Activated CD8-positive, alpha-beta memory T cell treated with anti-CD3 and anti-CD28 coated beads, Interleukin-2, amount 50 U/mL, for 4 hours (primary cell): Measurements from ENCODE around the gene SMAD4.
A peak's percentile ranks its signal among the peaks of the same experiment; 100 is the strongest.
"Not testable (repeated sequence)": the region's sequence is repeated elsewhere in the genome, so short reads cannot be mapped to it uniquely, and the experiment has no call there.

Experiments used
- DNase-seq: peaks from one replicate; pipeline ENCODE4 v3.0.0-alpha.2; 2020

Gene SMAD4

DNA sequence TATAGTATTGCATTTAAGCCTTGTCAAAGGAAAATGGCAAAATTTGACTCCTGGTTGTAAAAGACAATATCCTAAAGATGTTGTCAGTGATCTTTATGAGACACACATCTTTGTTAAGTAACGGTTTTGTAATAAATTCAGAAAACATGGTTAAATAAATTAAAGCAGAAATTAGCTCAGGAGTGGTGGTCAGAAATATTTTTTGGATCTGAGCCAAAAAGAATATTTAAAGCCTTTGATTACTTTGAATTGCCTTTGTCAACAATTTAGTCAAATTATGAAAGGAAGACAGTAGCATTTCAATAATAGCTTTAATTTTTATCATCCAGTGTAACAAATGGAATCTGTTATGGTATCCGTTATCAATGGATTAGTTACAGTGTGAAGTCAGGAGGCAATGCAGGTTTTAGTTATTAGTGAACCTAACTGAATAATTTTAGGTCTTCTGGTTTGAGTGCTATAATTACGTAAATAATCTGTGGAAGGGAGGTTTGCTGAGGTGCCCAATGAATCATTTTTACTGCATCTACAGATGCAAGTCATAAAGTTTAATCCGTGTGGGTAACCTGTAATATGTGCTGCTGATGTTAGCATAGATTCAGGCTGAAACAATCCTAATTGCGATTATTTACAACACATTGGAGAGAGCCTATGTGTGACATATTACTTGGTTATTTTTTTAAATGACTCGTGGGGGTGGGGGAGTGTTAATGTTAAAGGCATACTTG, 42.7 kb downstream of the SMAD4 start:
- DNase-seq, result no peak

DNA sequence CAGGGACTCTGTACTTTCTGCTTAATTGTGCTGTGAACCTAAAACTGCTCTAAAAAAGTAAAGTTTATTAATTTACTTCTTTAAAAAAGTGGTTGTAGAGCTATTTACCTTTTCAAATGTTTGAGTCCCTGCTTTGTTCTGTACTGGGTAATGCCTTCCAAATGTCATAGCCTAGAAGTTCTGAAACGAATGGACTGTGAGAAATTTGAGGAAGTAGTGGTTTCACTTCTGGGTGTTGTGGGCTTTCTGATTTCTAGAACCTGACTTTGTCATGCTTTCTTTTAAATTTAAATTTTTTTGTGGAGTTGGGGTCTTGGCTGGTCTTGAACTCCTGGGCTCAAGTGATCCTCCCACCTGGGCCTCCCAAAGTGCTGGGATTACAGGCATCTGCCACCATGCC, 44.6 kb downstream of the SMAD4 start:
- DNase-seq, result no peak

DNA sequence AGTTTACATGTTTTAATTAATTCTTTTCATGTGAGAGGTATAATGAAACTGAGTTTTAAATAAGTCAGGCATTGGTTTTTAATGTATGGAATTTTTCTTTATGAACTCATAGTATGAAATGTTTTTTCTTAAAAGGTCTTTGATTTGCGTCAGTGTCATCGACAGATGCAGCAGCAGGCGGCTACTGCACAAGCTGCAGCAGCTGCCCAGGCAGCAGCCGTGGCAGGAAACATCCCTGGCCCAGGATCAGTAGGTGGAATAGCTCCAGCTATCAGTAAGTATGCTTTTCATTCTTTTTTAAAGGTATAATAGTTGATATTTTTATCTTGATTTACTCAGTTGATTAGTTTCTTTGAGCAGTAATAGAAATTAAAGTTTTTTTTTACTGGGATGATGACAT, 46.5 kb downstream of the SMAD4 start:
- DNase-seq, result no peak

DNA sequence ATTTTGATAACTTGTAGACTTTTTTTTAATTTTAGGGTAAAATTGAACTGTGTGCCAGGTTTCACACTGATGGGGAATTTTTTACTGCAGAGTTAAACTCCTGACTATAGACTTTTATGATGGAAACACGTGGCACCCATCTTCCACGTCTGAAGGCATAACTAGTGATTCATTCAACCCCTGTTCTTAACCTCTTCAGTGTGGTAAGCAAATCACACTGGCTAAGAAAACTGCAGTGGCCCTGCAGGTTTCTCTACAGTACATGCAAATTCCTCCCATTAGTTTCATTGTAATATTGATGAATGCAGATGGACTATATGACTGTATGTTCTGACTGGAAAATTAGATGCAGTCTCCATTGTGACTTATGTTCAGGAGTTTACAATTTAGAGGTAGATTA, 47.2 kb downstream of the SMAD4 start:
- DNase-seq, result no peak

DNA sequence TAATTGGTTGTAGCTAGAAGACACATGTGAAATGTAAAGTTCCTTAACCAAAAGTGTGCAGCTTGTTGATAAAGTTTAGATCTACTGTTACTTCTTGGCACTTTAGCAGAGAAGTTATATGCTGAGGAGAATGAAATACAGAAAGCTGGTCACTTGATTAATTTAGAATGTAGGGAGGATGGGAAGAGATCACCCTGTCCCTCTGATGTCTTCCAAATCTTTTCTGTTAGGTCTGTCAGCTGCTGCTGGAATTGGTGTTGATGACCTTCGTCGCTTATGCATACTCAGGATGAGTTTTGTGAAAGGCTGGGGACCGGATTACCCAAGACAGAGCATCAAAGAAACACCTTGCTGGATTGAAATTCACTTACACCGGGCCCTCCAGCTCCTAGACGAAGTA, 48.0 kb downstream of the SMAD4 start:
- no peak for DNase-seq

DNA sequence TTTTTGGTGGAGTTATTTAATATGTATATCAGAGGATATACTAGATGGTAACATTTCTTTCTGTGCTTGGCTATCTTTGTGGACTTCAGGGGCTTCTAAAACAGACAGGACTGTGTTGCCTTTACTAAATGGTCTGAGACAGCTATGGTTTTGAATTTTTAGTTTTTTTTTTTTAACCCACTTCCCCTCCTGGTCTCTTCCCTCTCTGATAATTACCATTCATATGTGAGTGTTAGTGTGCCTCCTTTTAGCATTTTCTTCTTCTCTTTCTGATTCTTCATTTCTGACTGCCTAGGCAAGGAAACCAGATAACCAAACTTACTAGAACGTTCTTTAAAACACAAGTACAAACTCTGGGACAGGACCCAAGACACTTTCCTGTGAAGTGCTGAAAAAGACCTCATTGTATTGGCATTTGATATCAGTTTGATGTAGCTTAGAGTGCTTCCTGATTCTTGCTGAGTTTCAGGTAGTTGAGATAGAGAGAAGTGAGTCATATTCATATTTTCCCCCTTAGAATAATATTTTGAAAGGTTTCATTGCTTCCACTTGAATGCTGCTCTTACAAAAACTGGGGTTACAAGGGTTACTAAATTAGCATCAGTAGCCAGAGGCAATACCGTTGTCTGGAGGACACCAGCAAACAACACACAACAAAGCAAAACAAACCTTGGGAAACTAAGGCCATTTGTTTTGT, 52.7 kb downstream of the SMAD4 start:
- DNase-seq, result no peak

DNA sequence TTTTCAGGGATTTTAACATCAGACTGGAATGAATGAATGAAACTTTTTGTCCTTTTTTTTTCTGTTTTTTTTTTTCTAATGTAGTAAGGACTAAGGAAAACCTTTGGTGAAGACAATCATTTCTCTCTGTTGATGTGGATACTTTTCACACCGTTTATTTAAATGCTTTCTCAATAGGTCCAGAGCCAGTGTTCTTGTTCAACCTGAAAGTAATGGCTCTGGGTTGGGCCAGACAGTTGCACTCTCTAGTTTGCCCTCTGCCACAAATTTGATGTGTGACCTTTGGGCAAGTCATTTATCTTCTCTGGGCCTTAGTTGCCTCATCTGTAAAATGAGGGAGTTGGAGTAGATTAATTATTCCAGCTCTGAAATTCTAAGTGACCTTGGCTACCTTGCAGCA, 53.4 kb downstream of the SMAD4 start:
- no peak for DNase-seq

DNA sequence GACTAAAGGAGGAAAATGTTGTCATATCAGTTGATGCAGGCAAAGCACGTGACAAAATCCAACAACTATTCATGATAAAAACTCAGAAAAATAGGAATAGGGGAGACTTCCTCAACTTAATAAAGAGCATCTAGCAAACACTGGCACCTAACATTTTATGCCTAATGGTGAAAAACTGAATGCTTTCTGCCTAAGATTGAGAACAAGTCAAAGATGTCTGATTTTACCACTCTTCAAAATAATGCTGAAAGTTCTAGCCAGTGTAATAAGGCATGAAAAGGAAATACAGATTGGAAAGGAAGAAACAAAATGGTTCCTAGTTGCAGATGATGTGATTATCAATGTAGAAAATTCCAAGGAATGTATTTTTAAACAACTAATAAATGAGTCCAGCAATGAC, 58.4 kb downstream of the SMAD4 start:
- no peak for DNase-seq

DNA sequence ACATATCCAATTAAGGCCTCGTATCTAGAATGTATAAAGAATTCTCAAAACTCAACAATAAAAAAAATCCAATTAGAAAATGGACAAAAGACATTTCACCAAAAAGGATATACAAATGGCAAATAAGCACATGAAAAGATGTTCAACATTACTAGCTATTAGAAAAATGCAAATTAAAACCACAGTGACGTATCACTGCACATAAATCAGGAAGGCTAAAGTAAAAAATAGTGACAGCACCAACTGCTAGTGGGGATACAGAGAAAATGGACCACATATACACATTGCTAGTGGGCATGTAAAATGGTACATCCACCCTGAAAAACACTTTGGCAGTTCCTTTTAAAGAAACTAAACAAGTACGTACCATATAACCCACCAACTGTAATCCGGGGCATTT, 59.7 kb downstream of the SMAD4 start:
- DNase-seq, result no peak

DNA sequence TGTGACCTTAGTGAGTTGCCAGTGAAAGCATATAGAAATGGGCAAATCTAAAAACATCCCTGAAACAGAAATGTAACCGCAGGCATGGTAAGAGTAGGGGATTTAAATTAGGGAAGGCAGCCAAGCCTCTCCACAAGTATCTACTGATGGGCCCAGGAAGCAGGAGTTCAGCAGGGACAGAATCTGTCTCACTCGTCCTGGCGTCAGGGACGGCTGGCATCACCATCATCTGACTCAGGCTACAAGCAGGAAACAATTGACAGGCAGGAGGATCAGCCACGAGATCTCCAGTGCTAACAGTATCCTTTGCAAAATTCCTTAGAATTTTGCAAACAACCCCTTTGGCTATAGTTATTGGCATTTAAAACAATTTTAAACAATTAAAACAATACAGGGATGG, 61.3 kb downstream of the SMAD4 start:
- no peak for DNase-seq

DNA sequence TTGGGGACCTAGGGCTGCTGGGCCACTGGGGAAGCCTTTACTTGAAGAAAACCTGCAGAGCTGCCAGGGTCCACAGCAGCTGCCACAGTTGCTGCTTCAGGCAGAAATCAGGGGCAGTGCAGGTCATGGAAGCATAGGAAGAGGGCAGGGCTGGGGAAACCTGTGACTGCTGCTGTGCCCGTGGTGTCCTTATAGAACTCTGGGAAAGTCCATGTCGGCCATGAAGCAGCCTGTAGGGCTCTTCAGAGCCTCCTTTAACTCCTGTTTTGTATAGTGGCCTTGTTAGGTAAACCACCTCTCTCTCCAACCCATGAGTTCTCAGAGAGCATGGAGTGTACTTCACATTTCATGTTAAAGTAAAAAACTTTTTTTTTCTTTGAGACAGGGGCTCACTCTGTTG, 62.1 kb downstream of the SMAD4 start:
- no peak for DNase-seq

DNA sequence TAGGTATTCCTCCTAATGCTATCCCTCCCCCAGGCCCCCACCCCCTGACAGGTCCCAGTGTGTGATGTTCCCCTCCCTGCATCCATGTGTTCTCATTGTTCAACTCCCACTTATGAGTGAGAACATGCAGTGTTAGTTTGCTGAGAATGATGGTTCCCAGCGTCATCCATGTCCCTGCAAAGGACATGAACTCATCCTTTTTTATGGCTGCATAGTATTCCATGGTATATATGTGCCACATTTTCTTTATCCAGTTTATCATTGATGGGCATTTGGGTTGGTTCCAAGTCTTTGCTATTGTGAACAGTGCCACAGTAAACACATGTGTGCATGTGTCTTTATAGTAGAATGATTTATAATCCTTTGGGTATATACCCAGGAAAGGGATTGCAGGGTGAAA, 63.0 kb downstream of the SMAD4 start:
- DNase-seq, result not testable (repeated sequence)

DNA sequence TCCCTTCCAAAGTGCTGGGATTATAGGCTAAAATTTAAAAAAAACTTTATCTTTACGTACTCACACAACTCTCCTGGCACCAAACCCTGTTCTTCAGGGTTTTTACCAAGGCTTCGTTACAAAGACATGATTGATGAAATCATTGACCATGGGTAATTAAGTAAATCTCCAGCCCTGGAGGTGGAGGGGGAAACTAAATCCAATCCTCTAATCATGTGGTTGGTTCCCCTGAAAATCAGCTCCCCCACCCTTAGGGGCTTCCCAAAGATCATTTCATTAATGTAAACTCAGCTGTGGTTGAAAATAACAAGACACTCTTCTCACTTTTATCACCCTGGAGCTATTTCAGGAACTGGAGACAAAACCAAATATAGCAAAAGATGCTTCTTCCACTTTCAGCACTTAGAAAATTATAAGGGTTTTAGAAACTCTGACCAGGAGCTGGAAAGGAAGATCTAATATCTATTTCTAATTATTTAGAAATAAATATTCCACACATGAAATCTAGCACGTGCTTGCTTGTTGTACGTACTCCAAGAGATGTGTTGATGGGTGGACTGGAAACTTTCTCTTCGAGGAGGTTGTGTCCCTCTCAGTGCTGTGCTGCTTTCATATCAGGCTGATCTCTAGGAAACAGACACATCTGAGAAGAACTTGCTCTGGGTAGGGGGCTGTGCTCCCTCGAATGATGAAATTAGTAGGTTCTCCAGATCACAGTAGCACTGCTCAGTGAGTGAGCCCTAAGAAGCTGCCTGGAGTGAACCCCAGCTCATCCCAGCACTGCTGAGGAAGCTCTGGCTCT, 67.2 kb downstream of the SMAD4 start:
- DNase-seq, result no peak

DNA sequence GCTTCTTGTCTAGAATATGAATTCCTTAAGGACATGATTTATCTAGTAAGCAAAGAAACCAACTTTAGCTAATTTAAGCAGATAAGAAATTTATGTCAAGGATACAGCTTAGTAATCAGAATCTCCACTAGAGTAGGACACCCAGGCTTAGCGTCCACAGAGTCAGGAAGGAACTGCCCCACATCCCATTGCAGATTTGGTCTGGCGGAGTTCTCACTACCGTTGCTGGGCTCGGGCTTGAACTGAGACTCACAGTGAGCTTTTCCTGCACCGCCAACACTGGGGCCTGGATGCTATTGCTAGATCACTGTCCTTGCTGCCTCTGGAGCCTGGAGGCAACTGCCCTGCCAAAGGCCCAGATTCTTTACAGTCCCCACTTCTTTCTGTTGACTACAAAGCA, 68.1 kb downstream of the SMAD4 start:
- no peak for DNase-seq

DNA sequence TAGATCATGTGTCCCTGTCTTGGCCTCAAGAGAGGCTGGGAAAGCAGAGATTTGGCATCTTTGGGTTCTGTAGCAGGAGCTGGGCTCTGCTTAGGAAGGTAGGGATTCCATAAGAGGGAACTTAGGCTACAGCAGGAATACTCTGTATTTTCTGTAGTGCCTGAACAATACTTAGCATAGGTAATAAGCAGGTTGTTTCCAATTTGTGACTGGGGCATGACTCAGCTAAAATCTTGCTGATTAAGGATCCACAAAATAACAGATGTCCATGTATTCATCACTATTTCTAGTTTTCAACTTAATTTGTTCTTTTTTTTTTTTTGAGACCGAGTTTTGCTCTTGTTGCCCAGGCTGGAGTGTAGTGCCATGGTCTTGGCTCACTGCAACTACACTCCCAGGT, 68.5 kb downstream of the SMAD4 start:
- no peak for DNase-seq

DNA sequence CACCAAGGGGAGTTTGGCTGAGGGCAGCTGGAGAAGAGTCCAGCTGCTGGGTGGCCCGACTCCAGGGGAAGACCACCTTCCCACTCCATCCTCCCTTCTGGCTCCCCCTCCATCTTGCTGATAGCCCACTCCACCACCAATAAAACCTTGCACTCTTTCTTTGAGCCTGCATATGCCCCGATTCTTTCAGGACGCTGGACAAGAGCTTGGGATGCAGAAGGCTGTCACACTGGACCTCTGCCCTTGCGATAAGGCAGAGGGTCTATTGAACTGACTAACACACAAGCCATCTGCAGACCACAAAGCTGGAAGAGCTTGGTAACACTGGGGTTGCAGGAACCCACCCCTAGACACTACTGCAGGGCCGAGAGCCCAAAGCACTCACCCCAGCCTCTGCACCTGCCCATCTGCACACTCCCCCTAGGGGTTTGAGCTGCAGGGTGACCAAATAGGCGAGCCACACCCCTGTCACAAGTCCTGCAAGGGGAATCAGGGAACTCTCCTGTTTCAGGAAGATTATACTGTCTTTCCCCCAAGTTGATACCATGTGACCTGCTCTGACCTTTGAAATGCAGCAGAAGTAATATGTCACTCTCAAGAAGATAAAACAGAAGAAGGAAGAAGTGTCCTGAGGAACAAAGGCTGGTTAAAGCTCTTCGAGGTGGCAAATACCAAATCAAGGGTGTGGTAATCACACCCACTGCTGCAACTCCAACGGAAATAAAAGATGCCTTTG, 70.5 kb downstream of the SMAD4 start:
- DNase-seq, result no peak

DNA sequence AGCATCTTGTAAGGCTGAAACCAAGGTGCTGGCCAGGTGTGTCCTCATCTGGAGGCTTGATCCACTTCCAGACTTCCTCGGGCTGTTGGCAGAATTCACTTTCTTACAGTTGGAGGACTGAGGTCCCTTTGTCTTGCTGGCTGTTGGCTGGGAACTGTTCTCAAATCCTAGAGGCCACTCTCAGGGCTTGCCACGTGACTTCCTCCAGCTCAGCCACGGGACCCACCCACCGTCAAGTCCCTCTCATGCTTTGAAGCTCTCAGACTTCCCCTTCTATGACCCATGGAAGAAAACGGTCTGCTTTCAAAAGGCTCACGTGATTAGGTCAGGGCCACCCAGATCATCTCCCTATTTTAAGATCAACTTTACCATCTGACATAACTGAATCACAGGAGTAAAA, 77.1 kb downstream of the SMAD4 start:
- no peak for DNase-seq

DNA sequence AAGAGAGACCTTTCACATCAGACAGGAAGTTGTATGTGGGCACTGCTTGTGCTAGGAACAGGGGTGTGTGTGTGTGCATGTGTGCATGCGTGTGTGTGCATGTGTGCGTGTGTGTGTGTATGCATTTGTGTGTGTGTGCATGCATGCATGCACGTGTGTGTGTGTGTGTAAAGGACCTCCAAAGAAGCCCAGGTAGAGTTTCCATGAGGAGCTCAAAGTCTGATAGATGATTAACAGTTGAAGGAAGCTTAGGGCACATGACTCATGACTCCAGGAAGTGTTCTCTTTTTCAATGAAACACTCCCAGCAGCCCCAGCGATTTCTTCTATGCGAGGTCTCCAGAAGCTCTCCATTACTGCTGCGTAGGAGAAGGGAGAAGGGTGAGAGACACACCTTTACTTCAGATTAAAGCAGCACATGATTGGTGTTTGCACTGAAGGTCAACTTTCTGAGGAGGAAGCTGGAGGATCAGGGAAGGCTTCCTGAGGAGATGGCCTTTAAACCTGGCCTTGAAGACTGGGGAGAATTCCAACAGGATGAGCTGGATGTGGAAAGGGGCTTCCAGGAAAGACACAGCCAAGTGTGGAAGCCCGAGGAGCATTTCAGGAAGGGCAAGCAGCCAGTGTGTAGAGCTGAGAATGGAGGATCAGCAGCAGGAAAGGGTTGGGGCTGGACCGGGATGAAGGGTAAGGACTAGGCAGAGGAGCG, 77.7 kb downstream of the SMAD4 start:
- DNase-seq, result no peak

DNA sequence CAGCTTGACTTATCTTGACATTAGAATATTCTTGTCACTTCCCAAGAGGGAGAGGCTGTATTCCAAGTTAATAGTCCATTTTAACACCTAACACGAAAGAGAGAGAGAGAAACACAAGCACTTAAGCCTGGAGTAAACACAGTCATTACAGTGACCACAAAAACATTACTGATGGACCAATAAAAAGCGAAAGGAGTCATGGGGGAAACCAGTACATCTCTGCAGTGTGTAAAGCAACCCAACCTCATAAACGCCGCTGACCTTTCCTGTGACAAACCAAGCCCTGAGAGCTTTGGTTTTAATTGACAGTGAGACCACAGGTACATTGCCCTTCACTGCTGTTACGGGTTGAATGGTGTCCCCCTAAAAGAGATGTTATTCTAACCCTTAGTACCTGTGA, 78.3 kb downstream of the SMAD4 start:
- DNase-seq, result no peak

DNA sequence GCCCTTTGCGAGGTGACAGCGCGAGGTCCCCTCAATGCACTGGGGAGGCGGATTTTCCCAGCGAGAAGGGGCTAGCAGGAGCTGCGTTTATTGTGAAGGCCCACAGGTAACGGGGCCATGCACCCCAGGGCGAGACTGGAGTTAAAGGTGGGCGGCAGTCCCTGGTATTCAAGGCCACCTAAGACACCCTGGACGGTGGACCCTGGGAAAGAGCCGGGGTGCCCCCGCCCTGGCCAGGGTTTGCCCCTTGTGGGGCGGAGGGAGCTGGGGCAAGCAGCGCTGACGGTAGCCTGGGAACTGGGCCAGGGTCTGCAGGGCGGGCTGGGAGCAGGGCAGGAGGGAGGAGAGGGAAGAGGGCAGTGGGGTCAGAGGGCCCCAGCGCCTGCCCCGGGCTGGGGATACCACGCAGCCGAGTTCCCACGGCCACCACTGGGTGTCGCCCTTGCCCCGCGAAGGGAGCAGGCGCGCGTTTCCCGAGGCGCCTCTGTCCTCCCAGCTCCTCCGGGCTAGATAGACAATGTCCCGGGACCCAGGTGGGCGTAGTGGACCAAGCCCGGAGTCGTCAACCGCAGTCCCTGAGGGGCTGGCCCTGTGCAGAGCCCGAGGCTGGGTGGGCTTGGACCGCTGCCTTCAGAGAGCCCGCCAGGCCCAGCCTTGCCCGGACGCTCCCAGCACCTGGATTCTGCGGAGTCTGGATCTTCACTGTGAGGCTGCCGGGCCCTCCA, 80.2 kb downstream of the SMAD4 start:
- DNase-seq, result peak; percentile 73

DNA sequence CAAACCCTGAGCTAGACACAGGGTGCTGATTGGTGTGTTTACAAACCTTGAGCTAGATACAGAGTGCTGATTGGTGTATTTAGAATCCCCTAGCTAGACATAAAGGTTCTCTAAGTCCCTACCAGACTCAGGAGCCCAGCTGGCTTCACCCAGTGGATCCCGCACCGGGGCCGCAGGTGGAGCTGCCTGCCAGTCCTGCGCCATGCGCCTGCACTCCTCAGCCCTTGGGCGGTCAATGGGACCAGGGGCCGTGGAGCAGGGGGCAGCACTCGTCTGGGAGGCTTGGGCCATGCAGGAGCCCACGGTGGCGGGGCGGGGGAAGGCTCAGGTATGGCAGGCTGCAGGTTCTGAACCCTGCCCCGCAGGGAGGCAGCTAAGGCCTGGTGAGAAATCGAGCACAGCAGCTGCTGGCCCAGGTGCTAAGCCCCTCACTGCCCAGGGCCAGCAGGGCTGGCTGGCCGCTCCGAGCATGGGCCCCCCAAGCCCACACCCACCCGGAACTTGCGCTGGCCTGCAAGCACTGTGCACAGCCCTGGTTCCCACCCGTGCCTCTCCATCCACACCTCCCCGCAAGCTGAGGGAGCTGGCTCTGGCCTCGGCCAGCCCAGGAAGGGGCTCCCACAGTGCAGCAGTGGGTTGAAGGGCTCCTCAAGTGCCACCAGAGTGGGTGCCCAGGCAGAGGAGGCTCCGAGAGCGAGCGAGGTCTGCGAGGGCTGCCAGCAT, 81.8 kb downstream of the SMAD4 start:
- DNase-seq, result not testable (repeated sequence)
